ENCODE data around the gene WDR36.
A peak's percentile ranks its signal among the peaks of the same experiment; 100 is the strongest.

Gene WDR36

GRCh38 chr5:111131356-111131755 lies 39.2 kb downstream of the WDR36 start:
- Histone ChIP-seq H3K4me2 (ENCODE audit: low read length) (no peak overlapping the region), H3K4me3 (ENCODE audit: low read length) (no peak overlapping the region), H3K27ac (ENCODE audit: low read length) (no peak overlapping the region), H4K20me1 (ENCODE audit: insufficient read depth, low read length) (no peaks in the 10 kb centered on the region), H3K9ac (ENCODE audit: low read length) (no peak overlapping the region), H3K79me2 (ENCODE audit: low read length) (no peaks in the 10 kb centered on the region), H3K36me3 (replicated peaks; ENCODE audit: low read depth, low read length) (peaks cover 7% of the 10 kb centered on the region), H2AFZ (ENCODE audit: low read depth, low read length) (no peak overlapping the region), H3K27me3 (ENCODE audit: low read depth, low read length) (no peaks in the 10 kb centered on the region), H3K9me3 (ENCODE audit: insufficient read depth, low read length) (no peaks in the 10 kb centered on the region), H3K4me1 (ENCODE audit: low read length) (peaks cover 11% of the 10 kb centered on the region)
- no peak for TF ChIP-seq EZH2phosphoT487 (IDR thresholded peaks at IDR 0.05; ENCODE audit: low read depth)
- TF ChIP-seq, protein P1, sequence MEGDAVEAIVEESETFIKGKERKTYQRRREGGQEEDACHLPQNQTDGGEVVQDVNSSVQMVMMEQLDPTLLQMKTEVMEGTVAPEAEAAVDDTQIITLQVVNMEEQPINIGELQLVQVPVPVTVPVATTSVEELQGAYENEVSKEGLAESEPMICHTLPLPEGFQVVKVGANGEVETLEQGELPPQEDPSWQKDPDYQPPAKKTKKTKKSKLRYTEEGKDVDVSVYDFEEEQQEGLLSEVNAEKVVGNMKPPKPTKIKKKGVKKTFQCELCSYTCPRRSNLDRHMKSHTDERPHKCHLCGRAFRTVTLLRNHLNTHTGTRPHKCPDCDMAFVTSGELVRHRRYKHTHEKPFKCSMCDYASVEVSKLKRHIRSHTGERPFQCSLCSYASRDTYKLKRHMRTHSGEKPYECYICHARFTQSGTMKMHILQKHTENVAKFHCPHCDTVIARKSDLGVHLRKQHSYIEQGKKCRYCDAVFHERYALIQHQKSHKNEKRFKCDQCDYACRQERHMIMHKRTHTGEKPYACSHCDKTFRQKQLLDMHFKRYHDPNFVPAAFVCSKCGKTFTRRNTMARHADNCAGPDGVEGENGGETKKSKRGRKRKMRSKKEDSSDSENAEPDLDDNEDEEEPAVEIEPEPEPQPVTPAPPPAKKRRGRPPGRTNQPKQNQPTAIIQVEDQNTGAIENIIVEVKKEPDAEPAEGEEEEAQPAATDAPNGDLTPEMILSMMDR (IDR thresholded peaks at IDR 0.05; ENCODE audit: low read depth, low read length): no peak

DNA sequence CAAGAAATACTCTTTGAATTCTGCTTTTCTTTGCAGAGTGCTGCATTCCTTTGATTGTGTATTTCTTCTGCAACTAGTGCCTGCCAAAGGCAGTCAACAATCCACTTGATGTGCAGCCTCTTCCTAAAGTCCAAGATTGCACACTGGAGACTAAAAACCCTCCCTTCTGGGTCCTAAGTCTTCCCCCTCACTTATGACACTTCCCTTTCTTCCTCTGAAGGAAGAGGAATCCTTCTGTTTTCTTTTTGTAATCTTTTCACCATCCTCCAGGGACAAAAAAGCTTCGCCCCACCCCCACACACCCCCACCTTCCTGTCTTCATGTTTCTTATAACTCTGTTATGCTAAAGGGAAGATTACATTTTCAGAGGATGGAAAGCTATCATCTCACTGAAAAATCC lies 39.9 kb downstream of the WDR36 start:
- Histone ChIP-seq H3K27me3 (ENCODE audit: low read depth, low read length) (no peaks in the 10 kb centered on the region), H3K36me3 (replicated peaks; ENCODE audit: low read depth, low read length) (peaks cover 2% of the 10 kb centered on the region), H4K20me1 (ENCODE audit: insufficient read depth, low read length) (no peaks in the 10 kb centered on the region), H3K79me2 (ENCODE audit: low read length) (no peaks in the 10 kb centered on the region), H3K4me2 (ENCODE audit: low read length) (no peak overlapping the region), H2AFZ (ENCODE audit: low read depth, low read length) (no peak overlapping the region), H3K4me3 (ENCODE audit: low read length) (no peak overlapping the region), H3K4me1 (ENCODE audit: low read length) (peaks cover 11% of the 10 kb centered on the region), H3K9me3 (ENCODE audit: insufficient read depth, low read length) (no peaks in the 10 kb centered on the region), H3K9ac (ENCODE audit: low read length) (no peak overlapping the region), H3K27ac (ENCODE audit: low read length) (no peak overlapping the region)
- TF ChIP-seq, protein P1 (IDR thresholded peaks at IDR 0.05; ENCODE audit: low read depth, low read length): no peak
- TF ChIP-seq EZH2phosphoT487 (IDR thresholded peaks at IDR 0.05; ENCODE audit: low read depth): no peak

GRCh38 chr5:111132731-111133435 lies 40.7 kb downstream of the WDR36 start:
- no peak overlapping the region for H3K9ac ChIP-seq (ENCODE audit: low read length)
- no peak overlapping the region for H3K4me3 ChIP-seq (ENCODE audit: low read length)
- peak overlapping the region; percentile 64 for H2AFZ ChIP-seq (ENCODE audit: low read depth, low read length)
- H4K20me1 ChIP-seq (ENCODE audit: insufficient read depth, low read length): no peaks in the 10 kb centered on the region
- peaks cover 17% of the 10 kb centered on the region for H3K4me1 ChIP-seq (ENCODE audit: low read length)
- H3K27me3 ChIP-seq (ENCODE audit: low read depth, low read length): no peaks in the 10 kb centered on the region
- TF ChIP-seq EZH2phosphoT487 (IDR thresholded peaks at IDR 0.05; ENCODE audit: low read depth): no peak
- TF ChIP-seq, protein P1 (IDR thresholded peaks at IDR 0.05; ENCODE audit: low read depth, low read length): no peak
- H3K36me3 ChIP-seq (replicated peaks; ENCODE audit: low read depth, low read length): no peaks in the 10 kb centered on the region
- no peaks in the 10 kb centered on the region for H3K79me2 ChIP-seq (ENCODE audit: low read length)
- no peaks in the 10 kb centered on the region for H3K9me3 ChIP-seq (ENCODE audit: insufficient read depth, low read length)
- H3K27ac ChIP-seq (ENCODE audit: low read length): no peak overlapping the region
- no peak overlapping the region; the same call in 1 of the 2 replicates for H3K4me2 ChIP-seq (ENCODE audit: low read length)

- Histone ChIP-seq H3K9me3 (ENCODE audit: insufficient read depth, low read length) (no peaks in the 10 kb centered on the region), H3K79me2 (ENCODE audit: low read length) (no peaks in the 10 kb centered on the region), H3K4me1 (ENCODE audit: low read length) (peaks cover 17% of the 10 kb centered on the region), H2AFZ (ENCODE audit: low read depth, low read length) (peak overlapping the region; percentile 64; the same call in 1 of the 2 replicates), H3K27ac (ENCODE audit: low read length) (no peak overlapping the region), H3K36me3 (replicated peaks; ENCODE audit: low read depth, low read length) (no peaks in the 10 kb centered on the region), H3K9ac (ENCODE audit: low read length) (no peak overlapping the region), H3K27me3 (ENCODE audit: low read depth, low read length) (no peaks in the 10 kb centered on the region), H4K20me1 (ENCODE audit: insufficient read depth, low read length) (no peaks in the 10 kb centered on the region), H3K4me3 (ENCODE audit: low read length) (no peak overlapping the region), H3K4me2 (ENCODE audit: low read length) (no peak overlapping the region)
- TF ChIP-seq, protein P1 (IDR thresholded peaks at IDR 0.05; ENCODE audit: low read depth, low read length): no peak
- no peak for TF ChIP-seq EZH2phosphoT487 (IDR thresholded peaks at IDR 0.05; ENCODE audit: low read depth)
Observed at GRCh38 chr5:111133436-111133751, 41.2 kb downstream of the WDR36 start.

All from OCI-LY3 (cell line).